ENCODE data around the gene SH3PXD2A. TPM values are rescaled to one million over a fixed set of nuclear protein-coding genes. Genes with fewer than 3 reads are reported as not detected.

SH3PXD2A gene
- total and polyA plus RNA-seq, 9 of the 15 experiments (the other 6 are each of a cell fraction or from before 2014, with no cell fraction given): 0.41 to 9.3 (median 2.5) TPM

- Histone ChIP-seq H3K27ac (ENCODE audit: extremely low read depth, low read depth, low read length) (no peak overlapping the region), H3K4me3 (no peak overlapping the region), H3K9me1 (ENCODE audit: control insufficient read depth, insufficient read depth, low read length) (no peaks in the 10 kb centered on the region), H3K79me2 (ENCODE audit: control insufficient read depth, insufficient read depth, low read length) (no peaks in the 10 kb centered on the region), H3K36me3 (ENCODE audit: control insufficient read depth, insufficient read depth, low read length) (no peaks in the 10 kb centered on the region), H2AFZ (ENCODE audit: low read depth, low read length) (no peak overlapping the region), H3K4me2 (ENCODE audit: insufficient read depth, low read length) (no peak overlapping the region), H3K9me3 (replicated peaks; ENCODE audit: control insufficient read depth, insufficient read depth, low read depth, low read length) (peaks cover 3% of the 10 kb centered on the region; the same call in 1 of the 2 replicates), H3K9ac (ENCODE audit: insufficient read depth in 1 of 2, low read depth in 2 of 2, low read length in 2 of 2) (no peak overlapping the region), H3K4me1 (replicated peaks in 1 of 2; ENCODE audit: control insufficient read depth in 2 of 2, insufficient read depth in 2 of 2, low read length in 2 of 2) (no peaks in the 10 kb centered on the region; a peak in 2 of 5 replicates), H3K27me3 (ENCODE audit: control insufficient read depth in 2 of 2, insufficient read depth in 2 of 2, low read length in 2 of 2) (peaks cover 5 to 28% of the 10 kb centered on the region in 2 experiments; a peak in 4 of 5 replicates), H4K20me1 (replicated peaks; ENCODE audit: control insufficient read depth, insufficient read depth, low read length) (no peaks in the 10 kb centered on the region)
- 0% methylated on average over 4 of the region's 5 CpGs for WGBS (ENCODE audit: insufficient coverage, low coverage, missing lambda C conversion rate)
- CTCF ChIA-PET (ENCODE audit: low intra/inter-chr PET ratio): no interaction called here
- in situ Hi-C loops (cut with MboI): no loop called here
- no peak for FAIRE-seq
- POLR2A ChIA-PET: no interaction called here
- no TSS peak for BruUV-seq (replicated peaks)
- intact Hi-C loops (cut with micrococcal nuclease): no loop called here
- no peak for ATAC-seq
- DNase-seq (ENCODE audit: extremely low read depth in 1 of 4, low spot score in 3 of 4): no peak
- TF ChIP-seq ZNF551 (CRISPR knock-in tag; IDR thresholded peaks at IDR 0.05) (no peak), ZNF764 (CRISPR knock-in tag; IDR thresholded peaks at IDR 0.05; ENCODE audit: low read depth) (no peak), ZNF174 (CRISPR knock-in tag; IDR thresholded peaks at IDR 0.05) (no peak), MAFG (tag; conservative IDR thresholded peaks at IDR 0.05) (no peak), SRSF7 (optimal IDR thresholded peaks at IDR 0.05; ENCODE audit: low read depth, low read length) (no peak), TCF3 (CRISPR knock-in tag; IDR thresholded peaks at IDR 0.05) (peak; percentile 59), RNF219 (CRISPR knock-in tag; IDR thresholded peaks at IDR 0.05) (no peak), ZNF12 (CRISPR knock-in tag; IDR thresholded peaks at IDR 0.05) (no peak), TAF9B (IDR thresholded peaks at IDR 0.05; ENCODE audit: partially characterized antibody) (no peak), DPF2 (IDR thresholded peaks at IDR 0.05) (no peak), TAL1 (IDR thresholded peaks at IDR 0.05) (peak; percentile 38; the same call in 1 of the 2 replicates), MAFK (IDR thresholded peaks at IDR 0.05; ENCODE audit: low read length) (no peak), PHF20 (IDR thresholded peaks at IDR 0.05; ENCODE audit: partially characterized antibody) (no peak), SMAD2 (IDR thresholded peaks at IDR 0.05; ENCODE audit: low read depth, low read length) (no peak)
These were observed 25.4 kb downstream of the SH3PXD2A start for GRCh38 chr10:103829838-103830465.

Data from K562 (cell line).